GM21576 (cell line): ENCODE measurements around the gene ASCC1.
"Not testable (repeated sequence)": the region's sequence is repeated elsewhere in the genome, so short reads cannot be mapped to it uniquely, and the experiment has no call there.

Experiments used
- ATAC-seq: cut with Tn5 transposase; IDR thresholded peaks from one replicate; pipeline ENCODE4 v1.9.1; 2021; ENCODE audit warnings: mild to moderate bottlenecking, moderate library complexity; ENCODE audit not compliant: unreplicated experiment

Gene ASCC1

DNA sequence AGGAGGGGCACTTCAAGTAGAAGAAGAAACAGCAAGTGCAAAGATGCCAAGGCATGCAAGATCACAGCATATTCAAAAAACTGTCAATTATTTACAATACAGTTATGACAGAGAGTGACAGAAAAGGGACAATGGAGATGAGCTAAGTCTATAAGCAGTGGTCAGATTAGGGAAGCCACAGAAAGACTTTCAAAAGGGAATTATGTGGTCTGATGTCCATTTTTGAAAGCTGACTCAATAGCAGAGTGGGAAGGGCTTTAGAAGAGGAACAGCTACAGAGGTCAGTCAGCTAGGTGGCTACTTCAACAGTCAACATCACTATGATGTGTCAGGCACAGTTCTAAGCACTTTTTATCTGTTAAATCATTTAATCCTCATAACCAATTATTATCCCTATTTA is 82.6 kb downstream of the ASCC1 start:
- peak; percentile 66 for ATAC-seq

DNA sequence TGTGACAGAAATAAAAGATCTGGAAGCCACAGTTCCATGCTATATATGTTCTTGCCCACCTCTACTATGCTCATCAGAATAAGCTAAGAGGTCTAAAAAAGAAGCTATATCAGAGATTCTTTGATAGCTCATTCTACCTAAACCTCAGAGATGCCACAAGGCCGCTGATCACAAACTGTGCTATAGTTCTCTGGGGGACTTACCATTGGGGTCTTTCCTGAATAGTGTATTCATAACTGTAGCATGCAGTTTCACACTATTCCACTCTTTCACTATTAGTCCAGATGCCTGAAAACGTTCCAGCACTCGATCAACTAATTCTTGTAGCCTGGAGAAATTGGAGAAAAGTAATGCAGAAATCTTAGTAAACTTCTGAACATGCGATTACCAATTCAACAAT is 83.2 kb downstream of the ASCC1 start:
- no peak for ATAC-seq

DNA sequence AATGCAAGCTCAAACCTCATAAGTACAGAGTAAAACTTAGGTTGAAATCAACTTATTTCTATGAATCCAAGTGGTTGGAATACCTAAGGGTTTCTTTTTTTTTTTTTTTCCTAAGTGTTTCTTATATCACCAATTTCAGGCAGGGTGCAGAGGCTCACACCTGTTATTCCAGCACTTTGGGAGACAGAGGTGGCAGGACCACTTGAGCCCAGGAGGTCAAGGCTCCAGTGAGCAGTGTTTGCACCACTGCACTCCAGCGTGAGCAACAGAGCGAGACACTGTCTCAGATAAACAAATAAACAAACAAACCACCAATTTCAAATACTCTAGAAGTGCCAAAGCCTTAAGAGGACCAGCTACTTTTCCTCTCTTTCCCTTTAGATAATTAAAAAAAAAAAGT is 88.5 kb downstream of the ASCC1 start:
- ATAC-seq, result no peak

DNA sequence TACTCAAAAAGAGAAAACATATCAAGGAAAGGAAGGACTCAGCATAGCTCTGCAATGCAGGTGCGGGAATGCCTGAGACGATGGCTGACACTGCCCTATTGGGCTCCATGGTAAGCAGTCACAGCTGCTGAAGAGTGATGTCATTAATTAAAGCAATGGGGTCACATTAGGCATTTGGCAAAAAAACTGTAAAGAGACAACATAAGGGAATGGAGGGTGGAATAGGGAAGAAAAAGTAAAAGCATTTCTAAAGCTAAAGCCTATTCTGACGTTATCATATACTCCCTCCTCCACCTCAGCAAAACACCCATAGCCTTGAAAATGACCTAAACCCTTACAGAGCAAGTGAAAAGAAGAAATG is 89.2 kb downstream of the ASCC1 start:
- no peak for ATAC-seq

DNA sequence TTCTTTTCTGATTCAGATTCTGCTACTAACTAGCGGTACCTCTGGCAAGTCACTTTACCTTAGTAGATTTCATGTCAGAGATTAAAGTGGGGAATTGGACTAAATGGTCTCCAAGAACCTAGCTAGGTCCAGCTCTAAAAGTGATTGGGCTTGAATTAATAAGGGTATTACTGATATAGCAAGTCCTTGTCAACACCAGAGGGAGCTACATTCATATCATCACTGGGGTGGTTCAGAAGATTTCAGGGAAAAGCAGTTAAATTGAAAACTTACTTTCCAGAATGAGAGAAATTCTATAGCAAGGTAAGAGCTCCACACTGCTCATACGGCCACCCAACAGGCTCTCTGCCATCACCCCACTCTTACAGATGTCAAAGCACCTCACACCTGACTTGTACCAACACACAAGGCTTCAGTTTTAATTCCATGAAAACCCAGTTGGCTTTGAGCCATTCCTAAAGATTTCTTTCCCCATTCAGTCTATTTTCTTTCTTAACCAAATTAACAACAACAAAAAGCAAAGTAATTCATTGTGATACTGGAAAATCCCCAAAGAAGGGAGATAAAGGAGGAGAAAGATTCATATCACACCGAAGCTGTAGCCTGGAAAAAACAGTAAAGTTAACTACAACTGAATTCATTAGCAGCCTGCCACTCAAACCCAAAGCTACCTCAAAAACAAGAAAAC is 89.7 kb downstream of the ASCC1 start:
- no peak for ATAC-seq

DNA sequence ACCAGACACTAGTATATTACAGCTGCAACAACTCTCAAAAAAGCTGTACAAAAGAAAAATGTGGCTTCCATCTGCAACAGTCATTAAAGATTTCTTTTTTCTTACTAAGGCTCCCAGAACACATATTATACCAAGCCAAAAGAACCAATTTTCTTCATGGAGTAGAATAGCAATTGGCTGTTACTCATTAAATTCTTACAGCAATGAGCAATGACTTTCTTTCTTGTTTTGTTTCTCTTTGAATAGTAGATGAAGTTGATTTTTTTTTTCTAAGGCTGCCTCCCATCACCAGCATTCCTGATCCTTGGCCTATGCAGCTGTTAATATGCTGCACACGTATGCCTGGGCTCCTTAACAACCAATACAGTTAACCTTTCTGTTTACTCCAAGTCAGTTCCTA is 91.1 kb downstream of the ASCC1 start:
- no peak for ATAC-seq

DNA sequence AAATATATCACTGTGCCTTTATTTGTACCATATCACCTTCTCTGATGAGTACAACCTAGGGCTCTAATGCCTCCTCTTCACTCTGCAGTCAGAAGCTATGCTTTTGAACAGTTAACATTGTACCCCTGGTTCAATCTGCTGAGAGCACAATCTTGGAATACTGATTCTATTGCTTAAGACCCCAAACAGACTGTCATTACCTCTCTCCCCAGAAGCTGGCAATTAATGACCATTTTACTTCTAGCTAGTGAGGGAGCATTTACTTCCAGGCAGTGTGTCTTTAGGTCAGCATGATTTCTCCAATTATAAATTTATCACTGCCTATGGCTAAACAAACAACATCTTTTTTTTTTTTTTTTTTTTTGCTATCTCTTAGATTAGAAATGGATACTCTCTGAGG is 91.7 kb downstream of the ASCC1 start:
- ATAC-seq, result no peak

GRCh38 chr10:72123616-72124015 is 92.5 kb downstream of the ASCC1 start:
- ATAC-seq, result no peak

GRCh38 chr10:72122221-72122620 is 93.9 kb downstream of the ASCC1 start:
- ATAC-seq, result no peak

DNA sequence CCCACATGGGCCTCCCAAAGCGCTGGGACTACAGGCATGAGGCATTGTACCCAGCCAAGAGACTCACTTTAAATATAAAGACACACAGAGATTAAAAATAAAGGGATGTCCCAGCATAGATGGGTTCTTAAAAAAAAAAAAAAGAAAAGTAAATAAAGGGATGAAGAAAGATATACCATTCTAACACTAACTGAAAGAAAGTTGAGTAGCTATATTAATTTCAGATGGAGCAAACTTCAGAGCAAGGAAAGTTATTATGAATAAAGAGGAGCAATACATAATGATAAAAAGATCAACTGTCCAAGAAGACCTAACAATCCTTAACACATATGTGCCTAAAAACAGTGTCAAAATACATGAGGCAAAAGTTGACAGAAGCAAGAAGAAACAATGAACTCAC is 94.7 kb downstream of the ASCC1 start:
- no peak for ATAC-seq

GRCh38 chr10:72116372-72116771 is 99.7 kb downstream of the ASCC1 start:
- ATAC-seq, result no peak

DNA sequence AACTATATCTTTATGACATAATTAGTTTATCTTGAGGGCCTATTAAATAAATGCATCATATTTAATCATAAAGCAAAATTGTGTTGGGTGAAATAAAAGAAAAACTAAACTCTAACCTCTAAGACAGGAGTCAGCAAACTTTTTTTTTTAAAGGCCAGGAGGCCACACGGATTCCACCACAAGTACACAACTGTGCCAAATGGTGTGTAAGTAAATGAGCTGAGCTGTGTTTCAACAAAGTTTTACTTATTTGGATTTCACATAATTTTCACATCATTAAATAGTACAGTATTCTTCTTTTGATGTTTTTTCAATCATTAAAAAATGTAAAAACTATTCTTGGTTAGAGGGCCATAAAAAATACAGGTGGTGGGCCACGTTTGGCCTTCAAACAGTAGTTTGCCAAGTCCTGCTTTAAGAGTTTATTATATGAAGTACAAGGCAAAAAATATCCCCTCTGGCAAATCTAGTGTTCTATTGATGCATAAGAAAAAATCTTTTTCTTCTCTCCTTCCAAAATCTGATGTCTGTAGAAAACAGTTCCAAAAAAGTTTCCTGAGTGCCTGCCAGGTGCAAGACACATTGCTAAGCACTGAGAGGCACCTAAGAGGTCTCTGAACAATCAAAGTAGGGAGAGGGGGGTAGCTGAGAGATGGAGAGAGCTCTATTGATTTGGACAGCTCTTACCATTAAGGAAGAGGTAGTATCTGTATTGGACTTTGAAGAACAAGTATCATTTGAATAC is 101.2 kb downstream of the ASCC1 start:
- ATAC-seq, result no peak

GRCh38 chr10:72110673-72111401 is 105.2 kb downstream of the ASCC1 start:
- ATAC-seq, result no peak

- ATAC-seq, result no peak
Observed at GRCh38 chr10:72109636-72110157, 106.4 kb downstream of the ASCC1 start.

DNA sequence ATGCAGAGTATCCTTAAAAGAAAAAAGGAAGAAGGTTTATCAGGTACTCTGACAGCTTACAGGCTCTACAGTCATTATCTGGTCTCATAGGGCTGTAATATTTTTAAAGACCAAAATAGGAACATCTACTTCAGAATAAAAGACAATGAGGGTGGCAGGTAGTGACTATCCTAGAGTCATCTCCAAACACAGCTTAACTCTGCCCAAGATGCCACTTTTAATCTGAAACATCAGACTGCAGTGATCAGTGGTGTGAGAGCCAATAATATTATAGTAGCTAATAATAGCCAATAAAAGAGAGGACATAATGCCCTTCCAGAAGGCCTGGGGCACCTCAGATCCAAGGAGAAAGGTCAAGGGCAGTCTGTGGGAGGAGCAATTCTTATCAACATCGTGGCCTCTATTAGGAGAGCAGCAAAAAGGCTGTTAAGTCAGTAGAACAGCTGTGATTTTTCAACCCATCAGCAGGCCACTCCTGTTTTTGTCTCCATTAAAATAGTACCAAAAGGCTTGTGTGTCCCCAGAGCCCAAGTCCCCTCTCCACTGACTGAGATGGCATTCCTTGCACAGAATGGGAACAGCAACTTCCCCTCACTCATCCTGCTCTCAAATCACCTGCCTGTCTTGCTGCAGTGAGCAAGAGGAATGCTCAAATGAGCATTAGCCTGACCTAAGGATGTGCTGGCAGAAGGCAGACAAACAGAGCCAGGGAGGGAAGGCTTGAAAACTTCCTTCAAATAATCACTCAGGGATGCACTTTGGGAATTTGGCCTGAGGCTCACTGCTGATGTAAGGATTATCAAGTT is 107.0 kb downstream of the ASCC1 start:
- ATAC-seq, result no peak

DNA sequence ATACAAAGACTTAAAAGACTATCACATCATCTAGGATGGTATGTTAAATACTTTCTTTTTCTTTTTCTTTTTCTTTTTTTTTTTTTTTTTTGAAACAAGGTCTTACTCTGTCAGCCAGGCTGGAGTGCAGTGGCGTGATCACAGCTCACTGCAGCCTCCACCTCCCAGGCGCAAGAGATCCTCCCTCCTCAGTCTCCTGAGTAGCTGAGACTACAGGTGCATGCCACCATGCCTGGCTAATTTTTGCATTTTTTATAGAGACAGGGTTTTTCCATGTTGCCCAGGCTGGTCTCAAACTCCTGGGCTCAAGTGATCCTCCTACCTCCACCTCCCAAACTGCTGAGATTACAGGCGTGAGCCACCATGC is 108.1 kb downstream of the ASCC1 start:
- not testable (repeated sequence) for ATAC-seq

DNA sequence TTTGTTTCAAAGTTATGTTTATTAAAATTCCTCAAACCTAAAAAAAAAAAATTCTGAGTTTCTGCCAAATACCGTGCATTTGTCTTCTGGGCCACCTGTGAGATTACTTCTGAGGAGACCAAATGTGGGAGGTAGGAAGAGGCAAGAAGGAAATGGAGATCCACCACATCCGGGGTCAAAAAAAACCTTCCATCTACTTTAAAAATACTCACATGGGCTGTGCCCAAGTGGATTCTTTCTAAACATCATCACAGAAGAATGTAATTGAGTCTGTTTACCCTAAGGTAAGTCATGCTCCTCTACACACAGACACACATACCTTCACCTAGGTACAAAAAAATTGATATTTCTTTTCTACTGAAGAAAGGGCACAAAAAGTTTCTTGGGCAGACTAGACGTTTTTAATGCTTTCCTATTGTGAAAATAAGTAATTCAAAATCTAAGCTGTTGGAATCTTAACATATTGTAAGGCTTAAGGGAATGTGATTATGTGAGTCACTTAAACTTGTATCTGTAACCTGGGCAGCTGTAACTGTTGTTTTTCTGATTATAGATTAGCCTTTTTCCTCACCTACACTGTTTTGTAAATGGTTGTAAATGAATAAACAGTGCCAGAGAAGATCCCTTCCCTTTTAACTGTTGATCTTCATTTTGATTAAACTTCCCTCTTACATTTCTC is 108.6 kb downstream of the ASCC1 start:
- ATAC-seq, result no peak

DNA sequence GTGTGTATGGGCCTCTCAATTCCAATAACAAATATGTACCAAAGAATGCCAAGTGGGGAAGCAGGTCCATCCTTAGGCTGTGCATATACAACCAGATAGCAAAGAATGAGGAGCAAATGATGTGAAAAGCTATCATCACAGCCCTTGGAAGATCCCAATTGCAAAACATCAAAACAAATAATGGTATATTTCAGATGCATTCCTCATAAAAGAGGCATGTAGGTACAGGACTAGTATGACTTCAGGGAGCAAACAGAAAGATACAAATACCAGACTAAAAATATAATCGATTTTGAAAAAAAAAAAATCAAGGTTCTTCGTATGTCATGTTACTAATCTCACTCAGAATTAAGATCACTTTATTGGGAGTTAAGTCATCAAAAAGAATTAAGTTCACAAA is 109.2 kb downstream of the ASCC1 start:
- ATAC-seq, result no peak

DNA sequence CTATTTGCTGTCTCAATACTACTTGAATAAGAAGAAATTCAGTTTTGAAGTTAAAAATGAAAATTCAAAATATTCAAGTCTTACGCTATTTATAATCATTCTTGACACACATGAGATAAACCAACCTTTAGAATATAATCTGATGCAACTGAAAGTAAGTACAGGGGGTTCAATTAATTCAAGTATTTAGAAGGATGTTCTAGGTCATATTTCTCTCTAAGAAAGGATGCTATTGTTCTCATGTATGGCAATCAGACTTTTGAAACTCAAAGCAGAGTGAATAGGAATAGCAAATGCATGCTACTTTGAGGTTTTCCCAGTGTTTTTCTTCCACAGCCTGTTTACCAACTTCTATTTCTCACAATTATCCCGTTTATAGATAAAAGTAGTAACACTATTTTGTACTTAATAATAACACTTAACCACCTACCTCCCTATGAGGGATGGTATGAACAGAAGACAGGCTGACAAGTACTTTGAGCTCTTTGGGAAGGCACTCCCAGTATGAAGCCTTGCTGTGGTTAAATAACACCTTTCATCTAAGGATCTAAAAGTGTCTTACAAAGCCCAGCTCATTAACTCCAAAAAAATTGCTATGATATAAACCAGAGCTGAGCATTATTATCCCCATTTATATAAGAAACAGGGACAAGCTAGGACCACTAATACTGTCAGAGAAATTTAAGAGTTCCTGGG is 109.8 kb downstream of the ASCC1 start:
- ATAC-seq, result no peak

DNA sequence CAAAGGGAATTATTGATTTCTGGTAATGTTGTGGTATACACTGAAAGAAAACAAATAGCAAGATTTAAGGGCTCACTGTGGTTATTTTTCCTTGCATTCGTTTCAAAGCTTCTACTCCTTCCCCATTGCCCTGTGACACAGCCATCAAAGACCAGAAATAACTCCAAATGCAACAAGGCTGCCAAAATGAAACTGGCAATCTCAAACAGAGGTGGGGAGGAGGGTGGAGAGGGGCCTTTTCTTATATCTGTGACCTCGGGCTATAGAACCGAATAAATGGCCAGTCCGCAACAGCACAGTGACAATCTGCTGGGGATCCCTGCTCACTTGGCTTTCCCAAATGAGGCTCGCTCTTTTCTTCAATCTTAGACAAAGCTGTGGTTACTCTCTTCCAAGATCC is 110.4 kb downstream of the ASCC1 start:
- ATAC-seq, result no peak
